GM21619 (cell line): ENCODE measurements around the gene IL3.

Experiments
- ATAC-seq: cut with Tn5 transposase; IDR thresholded peaks from one replicate; pipeline ENCODE4 v1.9.1; 2021; ENCODE audit not compliant: unreplicated experiment

The IL3 gene

GRCh38 chr5:132056610-132057497, 3.6 kb upstream of the IL3 start:
- ATAC-seq, result no peak

DNA sequence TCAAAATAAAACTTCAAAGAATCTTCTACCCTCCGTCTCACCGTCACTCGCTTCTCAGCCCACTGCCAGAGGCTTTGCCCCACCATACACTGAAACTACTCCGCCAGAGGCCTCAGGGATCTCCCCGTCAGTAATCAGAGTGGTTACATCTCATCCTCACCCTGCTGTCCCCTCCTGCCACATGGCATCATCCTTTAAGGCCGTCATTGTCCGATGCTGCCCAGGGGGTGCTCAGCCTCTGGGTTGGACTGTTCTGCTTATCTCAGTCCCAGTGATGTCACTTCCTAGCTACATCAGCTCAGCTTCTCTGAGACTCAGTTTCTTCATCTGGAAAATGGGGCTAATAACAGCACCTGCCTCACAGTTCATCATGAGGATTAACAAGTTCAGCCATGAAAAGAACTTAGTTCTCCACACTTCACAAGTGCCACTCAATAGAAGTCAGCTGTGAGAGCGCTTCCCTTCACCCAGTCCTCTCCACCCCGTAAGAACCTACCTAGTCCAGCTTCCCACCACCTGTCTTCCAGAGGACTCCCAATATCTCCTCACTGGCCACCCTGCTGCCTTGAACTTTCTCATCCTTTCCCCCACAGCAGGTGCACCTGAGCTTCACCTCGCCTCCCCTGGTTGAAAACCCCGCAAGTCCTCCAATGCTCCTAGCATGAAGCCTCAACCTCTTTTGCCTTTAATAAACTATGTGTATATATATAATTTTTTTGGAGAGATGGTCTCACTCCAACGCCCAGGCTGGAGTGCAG, 2.8 kb upstream of the IL3 start:
- no peak for ATAC-seq

DNA sequence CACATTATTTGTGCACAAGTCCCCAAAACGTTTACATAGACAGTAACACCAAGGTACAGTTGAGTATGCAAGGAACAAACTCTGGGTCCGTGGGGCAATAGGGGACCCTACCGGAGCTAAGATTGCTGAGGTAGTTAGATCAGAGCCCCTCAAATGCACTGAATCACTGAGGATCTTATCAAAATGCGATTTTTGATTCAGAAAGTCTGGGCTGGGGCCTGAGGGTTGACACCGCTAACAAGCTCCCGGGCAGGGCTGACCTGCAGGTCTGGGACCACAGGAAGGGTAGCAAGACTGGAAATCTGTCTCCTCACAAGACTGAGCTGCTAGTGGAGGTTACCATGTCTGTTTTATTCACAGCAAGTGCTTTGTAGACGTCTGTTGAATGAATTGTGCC, 1.8 kb upstream of the IL3 start:
- ATAC-seq, result no peak

GRCh38 chr5:132059043-132059695, 1.3 kb upstream of the IL3 start:
- no peak for ATAC-seq

GRCh38 chr5:132059696-132060500, 557 bp upstream of the IL3 start:
- ATAC-seq, result no peak

GRCh38 chr5:132063090-132063911, 2.8 kb downstream of the IL3 start:
- ATAC-seq, result peak; percentile 60

DNA sequence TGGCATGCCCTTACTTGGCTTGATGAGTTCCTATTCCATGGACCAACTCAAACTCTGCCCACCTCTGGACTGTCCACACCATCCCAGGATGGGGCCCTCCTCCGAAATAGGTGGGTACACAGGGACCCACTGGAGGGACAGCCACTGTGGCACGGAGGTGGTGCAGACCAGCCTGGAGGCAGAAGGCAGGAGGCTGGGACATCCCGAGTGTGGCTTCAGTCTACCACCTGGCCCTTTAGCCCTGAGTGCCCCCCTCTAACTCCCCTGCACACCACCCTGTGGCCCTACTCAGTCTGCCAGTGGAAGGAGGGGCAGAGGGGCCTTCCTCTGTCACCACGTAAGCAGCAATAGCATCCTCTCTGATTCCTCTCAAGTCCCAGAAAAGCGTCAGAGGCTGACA, 3.7 kb downstream of the IL3 start:
- no peak for ATAC-seq

DNA sequence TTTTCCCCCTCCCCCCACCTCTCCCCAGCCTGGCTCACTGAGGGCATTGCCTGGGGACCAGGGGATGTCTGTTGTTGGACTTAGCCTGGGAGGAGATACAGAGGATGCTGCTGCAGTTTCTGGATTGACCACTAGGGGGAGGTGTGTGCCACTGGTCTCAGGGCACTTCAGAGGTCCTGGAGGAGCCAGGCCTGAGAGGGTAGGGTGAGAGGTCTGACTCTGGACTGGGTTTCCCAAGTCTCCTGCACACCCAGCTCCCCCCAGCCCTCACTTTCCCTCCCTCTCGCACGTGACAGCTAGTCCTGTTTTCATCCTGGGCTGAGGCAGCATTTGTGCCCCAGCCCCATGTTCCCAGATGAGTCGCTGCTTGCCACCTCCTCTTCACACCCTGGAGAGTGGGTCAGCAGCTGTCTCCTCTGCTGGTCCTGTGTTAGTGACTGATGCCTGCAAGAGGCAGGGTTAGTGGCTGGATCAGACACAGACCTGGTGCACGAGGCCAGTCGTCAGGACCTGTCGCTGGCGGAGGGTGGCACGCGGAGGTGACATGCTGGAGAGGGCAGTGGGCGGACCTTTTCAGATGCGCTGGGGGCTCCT, 4.4 kb downstream of the IL3 start:
- ATAC-seq, result peak; percentile 61

DNA sequence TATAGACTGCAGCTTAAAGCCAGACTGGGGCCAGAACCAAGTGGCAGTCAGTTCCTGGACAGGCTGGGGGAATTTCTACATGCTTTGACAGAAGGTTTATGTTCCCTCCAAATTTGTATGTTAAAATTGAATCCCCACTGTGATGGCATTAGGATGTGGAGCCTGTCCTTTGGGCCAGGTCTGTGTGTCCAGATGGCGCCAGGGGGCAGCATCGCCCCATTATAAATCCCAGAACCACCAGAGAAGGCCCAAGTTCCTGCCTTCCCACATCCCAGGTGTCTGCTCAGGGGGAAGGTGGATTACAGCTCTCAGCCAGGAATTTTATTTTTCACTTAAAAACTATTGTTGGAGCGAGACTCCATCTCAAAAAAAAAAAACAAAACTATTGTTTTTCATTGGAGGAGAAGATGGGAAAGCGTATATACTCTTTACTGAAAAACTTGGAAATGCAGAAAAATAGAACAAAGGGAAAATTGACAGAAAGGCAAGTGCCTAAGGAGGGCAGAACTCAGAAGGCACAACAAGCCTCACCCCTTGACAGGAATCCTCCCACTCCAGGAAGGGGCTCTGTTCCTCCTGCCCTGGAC, 5.0 kb downstream of the IL3 start:
- ATAC-seq, result no peak

GRCh38 chr5:132065951-132066701, 5.7 kb downstream of the IL3 start:
- no peak for ATAC-seq

DNA sequence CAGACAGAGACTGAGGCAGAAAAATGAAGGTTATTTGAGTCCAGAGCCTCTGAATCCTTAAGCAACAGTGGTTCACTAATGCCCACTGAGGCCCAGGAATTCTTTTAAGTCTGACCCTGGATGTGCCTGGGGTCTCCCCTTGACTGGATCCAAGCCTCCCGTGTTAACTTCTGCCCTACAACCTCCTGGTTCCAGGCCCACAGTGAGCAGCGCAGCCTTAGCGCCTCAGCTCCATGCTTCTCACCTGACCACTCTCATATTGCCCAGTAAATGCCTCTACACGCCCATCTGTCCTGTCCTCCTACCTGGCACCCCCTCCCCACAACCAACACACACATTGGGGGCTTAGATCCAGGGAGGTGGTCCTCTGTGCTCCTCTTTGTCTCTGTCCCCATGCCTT, 6.4 kb downstream of the IL3 start:
- no peak for ATAC-seq

GRCh38 chr5:132067451-132067850, 7.0 kb downstream of the IL3 start:
- ATAC-seq, result no peak

DNA sequence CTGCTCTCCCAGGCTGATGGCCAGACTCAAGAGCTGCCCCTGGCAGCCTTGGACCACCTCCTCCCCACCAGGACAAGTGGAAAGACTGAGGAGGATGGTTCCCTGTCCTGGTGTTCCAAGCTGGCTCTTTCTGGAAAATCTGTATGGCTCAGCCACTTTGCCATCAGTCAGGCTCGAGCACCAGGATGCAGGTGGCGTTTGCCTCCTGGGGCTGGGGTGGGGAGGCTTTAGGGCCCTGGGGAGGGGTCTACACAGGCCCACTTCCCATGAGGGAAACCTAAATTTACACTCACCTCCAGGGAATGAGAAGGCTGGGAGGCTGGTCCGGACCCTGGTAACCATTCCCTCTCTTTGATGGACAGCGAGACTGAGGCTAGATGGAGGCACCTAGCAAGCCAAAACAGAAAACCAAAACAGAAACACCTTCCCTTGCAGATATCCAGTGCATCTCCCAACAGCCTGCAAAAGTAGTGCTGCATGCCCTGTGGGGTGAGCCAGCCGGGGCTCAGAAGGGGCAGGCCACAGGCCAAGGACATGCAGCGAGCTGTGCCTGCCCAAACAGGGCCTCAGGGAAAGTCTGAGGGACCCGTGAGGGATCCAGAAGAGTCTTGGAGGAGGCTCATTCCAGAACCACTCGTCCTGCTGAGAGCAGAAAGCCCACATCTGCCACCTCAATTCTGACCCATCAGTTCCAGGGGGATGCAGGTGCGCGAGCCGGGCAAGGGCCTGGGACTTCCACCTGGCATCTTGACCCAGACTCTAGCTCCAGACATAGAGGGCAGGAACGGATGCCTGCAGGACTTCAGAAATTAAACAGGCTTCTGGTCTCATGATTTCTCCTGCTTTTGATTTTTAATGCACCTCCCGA, 7.7 kb downstream of the IL3 start:
- no peak for ATAC-seq

- ATAC-seq, result no peak
Measured at GRCh38 chr5:132069561-132069960, 9.1 kb downstream of the IL3 start.

GRCh38 chr5:132069994-132070393, 9.5 kb downstream of the IL3 start:
- no peak for ATAC-seq

DNA sequence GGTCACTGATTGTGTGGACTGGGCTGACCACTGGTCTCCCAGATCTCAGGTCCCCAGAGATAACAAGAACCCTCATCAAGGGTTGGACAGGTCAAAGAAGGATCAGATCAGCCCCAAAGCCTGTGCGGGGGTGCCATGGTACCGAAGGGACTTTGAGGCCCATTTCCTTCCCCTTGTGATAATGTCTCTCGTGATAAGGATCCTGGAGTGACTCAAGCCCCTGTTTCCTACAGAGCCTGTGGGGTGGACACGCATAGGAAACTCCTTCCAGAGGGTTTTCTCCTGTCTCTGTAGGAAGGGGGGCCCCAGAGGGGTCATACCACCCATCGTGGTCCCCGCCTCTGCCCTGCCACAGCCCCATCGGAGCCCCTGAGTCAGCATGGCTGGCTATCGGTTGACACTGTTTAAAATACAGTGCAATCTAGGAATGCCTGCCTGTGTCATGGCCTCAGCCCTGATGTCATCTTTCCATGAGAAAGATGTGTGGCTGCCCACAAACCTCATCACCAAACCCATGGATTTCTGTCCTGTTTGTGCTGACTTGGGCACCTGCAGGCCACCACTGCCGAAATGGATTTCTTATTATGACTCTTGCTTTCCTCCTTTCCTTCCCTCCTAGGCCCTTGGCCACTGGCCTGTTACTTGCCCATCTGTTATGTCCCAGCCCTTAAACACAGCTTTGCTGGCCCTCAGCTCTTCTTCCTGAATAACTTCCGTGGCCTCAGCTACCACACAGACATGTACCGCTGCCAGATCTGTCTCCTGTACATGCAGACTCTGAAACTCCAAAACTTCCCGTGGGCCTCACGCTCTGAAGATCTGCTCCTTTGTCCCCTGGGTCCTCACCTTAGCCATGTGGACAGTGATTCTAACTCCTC, 10.2 kb downstream of the IL3 start:
- no peak for ATAC-seq

GRCh38 chr5:132071338-132071707, 10.9 kb downstream of the IL3 start:
- no peak for ATAC-seq
